Activated effector memory CD4-positive, alpha-beta T cell treated with Interleukin-2 at 50 U/mL for 16 hours (primary cell): ENCODE data around the gene ZNF385B.

Experiments
- DNase-seq: peaks from one replicate; pipeline ENCODE4 v3.0.0-alpha.2; 2020

ZNF385B gene

DNA sequence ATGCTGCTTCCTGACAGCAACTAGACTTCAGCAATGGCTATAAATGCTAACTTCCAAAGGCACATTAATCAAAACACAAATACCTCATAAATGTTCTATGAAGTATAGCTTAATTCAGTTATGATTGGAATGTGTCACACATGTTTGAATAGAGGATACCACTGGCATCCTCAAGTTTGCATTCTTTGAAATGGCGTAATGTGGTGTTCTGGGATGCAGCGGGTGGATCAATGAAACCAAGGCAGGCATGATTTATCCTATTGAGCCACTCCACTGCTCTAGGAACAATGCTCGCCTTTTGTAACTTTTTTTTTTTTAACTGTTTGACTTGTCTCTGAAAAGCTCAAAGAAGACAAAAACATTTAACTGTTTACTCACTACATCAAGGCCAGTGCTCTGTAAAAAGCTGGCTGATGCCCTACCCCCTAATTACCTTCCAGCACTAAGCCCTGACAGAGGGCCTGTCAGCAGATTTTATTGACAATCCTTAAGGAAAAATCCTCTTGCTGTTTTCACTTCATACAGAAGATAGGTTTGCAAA, 318.0 kb downstream of the ZNF385B start:
- DNase-seq: no peak

DNA sequence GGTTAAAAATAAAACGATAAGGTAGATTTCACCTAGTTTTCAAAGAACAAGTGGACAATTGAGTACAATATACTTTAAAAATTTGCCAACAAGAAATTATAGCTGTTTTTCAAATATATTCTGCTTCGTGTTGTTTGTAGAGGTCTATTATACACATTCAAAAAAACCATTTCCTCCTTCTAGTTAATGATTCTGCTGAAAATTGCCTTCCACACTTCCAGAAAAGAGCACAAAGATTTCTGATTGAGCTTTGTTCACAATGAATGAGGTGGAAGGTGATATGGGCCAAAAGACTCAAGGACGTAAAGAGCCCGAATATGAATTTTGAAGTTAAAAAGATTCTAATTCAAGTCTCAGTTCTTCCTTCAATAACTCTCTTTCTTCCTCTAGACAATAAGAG, 319.8 kb downstream of the ZNF385B start:
- DNase-seq: no peak

DNA sequence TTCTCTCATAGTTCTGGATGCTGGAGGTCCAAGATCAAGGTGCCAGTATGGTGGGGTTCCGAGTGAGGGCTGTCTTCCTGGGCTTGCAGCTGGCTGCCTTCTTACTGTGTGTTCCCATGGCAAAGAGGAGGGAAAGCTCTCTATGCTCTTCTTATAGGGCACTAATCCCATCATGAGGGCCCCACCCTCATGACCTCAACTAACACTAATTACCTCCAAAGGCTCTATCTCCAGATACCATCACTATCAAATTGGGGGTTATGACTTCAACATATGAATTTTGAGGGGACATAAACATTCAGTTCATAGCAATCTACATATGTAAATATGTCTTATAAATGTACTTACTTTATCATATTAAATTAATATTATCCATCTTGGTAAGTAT, 322.3 kb downstream of the ZNF385B start:
- DNase-seq: no peak

DNA sequence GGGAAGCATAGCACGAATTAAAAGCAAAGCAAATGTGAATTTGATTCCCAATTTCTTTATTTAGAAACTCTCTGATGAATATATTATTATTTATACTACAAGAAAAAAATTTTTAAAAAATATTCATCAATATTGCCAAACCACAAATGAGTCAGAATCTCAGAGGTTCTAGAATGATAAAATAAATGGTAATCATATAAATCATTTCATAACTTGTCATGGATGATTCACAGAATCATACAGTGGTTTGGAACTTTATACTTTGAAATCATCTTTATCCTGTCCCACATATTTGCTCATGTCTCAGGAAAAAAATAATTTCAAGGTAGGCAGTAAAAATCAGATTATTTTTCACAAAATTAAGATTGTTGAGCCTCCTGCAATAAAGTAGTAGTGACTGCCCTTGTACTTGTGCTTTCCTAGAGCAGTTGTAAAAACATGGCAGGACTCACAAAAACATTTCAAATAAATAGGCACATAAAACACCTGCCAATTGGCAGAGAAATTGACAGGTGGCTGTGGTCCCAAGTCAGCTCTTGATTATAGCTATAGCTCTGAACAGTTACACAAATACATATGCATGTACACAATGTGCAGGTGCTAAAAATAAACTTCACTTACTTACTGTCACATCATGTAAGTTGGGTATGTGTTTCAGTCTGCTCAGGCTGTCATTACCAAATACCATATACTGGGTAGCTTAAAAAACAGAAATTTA, 322.8 kb downstream of the ZNF385B start:
- no peak for DNase-seq

DNA sequence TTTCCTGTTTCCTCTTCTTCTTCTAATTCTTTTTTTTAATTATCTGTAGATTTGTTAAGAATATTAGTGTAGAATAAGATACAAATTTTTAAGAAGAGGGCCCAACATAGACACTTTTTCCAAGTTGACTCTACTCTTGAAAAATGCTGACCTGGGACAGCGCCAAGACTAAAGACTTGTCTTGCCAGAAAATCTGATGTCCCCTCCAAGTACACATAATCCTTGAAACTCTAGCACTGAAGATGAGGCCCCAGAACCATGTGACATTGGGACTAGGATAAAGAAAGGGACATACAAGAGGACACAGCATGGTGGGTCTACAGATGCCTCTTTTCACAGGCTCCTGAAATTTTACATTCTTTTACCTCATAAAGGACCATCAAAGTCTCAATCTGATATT, 325.2 kb downstream of the ZNF385B start:
- DNase-seq: no peak

DNA sequence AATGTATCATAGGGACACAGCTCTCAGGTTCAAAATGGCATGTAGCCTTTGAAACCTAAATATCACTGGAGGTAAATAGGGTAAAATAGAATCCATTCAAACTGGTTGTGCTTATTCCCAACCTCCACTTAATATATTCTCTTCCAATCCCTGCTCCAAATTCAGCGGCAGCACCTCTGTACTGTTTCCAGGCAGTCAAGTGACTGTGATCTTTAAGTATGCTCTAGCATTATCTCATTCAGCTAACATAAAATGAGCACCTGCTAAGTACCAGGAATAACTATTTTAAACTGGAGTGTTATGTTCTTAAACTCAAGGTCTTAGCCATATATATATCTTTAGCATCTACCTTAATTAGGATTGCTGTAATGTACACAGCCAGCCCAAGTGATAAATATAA, 327.5 kb downstream of the ZNF385B start:
- no peak for DNase-seq

DNA sequence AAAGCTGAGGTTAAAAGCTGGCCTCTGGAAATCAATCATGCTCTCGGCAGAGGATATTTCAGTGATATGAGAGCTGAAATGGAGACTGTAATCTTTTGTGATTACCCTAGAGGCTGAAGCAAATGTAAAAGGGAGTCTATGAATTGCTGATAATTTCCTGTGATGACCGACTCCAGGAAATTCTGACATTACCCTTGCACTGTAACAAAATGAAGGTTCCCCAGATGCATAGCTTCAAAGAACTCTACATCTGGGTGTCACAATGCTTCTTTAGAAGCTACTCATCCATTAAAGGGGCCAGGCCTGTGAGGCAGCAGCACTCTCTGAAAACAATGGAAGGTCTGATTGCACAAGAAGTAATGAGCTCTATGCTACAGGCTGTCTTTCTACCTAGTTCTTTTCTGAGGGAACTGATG, 328.5 kb downstream of the ZNF385B start:
- DNase-seq: no peak

DNA sequence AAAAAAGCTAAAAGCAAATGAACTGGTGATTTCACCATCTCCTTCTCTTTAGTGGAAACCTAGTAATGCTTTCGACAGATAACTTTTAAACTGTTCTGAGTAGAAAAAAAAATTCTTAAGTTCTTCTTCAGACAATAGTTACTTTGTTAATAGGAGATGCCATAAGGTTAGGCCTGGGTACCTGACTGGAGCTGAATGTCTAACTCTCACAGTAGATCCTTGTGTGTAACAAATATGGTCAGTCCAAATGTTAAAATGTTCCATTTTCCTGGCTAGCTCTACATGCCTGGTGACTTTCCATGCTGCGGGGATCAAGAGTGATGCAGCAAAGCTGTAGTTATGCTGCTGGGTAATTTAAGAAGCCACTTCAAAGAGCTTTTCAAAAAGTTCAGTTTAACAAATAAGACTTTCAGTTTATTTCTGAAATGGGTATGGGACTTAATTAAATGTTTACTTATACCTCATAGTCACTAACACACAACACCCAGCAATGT, 332.8 kb downstream of the ZNF385B start:
- DNase-seq: no peak

DNA sequence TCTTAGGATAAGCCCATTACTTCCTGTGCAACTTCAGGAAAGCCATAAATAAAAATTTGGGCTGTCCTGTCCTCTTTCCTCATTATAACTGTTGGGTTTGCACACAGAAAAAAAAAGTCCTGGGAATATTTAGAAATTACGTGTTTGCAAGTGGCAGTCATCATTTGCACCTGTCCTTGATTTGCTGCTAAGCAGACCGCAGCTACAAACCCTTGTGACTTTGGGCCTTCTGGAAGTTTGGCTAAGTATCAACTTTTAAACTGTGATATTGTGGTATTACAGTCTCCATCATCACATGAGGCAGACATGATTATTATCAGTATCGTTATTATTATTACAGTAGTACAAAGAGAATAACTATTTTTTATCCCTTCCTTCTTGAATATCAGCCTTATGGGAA, 336.1 kb downstream of the ZNF385B start:
- no peak for DNase-seq

DNA sequence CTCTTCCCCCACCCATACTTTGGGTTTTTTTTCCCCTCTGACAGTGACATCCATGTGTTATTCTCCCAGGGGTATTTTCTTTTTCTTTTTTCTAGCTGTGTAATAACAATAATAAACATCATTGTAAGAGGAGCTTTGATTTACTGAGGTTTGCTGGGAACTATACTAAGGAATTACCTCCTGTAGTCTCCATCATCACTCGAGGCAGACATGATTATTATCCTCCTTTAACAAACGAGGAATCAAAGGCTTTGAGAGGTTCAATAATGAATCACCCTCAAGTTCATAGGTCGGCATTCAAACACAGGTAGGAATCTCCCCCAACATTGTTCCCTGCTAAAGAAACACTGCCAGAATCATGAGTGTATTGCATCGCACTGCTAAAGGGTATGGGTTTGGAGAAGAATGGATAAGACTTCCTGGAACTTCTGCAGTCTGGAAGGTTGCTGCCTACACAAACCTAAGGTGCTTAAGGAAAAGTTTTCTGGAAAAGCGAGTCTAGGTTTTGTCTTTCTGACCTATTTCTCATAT, 336.5 kb downstream of the ZNF385B start:
- DNase-seq: no peak

DNA sequence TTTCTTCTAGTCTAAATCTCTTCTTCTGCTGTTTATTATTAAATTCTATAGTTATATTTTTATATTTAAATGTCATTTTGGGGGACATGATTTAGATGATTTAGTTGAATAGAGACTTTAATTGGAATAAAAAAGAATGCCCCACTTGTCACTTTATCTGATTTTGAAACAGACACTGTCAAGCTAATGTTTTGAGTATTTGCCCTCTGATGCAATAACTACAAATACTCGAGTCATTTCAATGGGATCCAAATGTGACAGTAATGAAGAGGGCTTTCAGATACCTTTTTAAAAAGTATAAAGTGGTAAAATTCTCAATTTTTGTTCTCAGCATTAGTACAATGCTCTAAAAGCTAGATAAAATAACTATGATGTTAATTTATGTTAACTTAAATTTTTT, 339.5 kb downstream of the ZNF385B start:
- DNase-seq: no peak

DNA sequence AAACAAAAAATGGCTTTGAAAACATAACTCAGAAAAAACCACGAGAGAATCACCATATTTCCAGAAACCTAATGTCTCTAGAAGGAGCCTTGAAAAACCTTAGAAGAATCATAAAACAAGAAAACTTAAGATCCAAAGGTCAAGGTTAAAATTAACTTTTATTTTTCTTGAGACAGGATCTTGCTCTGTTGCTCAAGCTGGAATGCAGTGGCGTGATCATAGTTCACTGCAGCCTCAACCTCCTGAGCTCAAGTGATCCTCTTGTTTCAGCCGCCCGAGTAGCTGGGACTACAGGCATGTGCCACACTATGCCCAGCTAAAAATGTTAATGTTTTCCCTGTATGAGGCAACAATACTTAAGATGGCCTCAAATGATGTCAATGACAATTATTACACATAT, 342.6 kb downstream of the ZNF385B start:
- DNase-seq: no peak

DNA sequence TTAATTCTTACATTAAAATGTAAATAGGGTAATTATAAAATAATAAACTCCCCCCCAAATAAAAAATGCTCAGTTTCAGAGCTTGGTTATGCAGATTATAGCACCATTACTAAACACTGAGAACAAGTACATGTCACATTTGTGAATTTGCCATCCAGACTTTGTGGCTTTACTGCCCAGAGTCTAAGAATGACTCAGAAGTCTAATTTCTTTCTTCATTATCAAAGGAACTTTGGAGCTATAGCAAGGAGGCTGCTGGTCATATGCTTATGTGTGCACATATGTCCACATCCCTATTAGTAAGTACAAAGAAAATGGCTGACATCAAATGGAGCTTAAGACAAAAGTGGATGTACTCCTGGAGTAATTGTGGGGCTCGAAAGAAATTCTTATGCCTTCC, 348.2 kb downstream of the ZNF385B start:
- DNase-seq: no peak

DNA sequence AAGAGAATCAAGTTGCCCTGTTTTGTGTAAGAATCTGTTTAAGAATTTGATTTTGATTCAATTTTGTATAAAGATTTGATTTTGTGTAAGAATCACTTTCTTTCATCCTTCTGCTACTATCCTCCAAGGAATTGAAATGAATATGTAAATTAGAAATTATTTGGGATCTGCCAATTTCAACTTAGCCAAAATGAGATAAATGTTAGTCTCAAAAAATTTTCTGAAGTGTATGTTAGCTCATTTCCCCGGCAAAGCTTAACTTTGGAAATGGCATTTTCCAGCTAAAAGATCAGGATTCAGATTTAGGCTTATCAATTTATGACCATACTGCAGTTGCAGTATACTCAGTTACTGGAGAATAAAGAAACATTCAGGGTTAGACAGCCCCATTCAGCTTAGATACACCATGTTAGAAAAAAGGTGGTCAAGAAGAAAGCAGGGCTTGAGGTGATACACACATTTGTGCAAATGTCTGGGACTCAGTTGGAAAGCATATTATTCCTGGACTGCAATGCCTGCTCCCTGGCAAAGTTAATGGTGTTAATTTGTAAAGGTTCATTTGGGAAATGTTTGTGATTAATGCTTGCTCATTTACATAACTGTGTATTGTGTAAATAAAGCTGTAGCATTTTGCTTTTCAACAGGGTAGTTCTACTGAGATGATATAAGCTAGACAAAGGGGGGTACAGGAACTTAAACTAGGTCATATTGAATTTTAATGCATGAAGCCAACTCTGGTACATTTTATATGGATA, 349.0 kb downstream of the ZNF385B start:
- DNase-seq: no peak

DNA sequence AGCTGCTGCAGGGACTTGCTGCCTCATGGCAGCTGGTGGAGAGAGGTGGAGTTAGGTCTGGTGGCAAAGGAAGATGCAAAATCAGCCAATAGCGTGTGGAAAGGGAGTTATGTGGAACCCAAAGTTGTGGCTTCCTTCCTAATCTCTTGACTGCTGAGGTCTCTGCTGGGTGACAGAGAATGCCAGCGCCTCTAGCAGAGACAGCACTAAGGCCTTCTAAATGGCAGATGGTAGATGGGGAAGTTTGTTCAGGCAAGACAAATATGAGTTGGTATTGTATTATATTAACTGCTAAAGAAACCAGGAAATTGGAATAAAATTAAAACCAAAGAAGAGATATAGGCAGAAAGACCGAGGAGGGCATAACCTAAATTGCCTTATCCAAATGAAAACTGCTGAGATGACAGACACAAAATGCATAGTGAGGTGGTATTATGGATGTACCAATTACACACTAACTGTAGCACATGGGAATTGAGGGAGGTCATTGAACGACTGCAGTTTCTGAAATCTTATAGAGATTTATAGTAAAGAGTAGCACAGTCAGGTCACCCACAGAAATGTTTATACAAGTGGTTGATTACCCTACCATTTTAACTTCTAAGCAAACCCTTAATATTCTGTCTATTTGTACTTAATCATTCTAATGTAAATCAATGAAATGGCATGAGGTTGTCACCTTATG, 350.2 kb downstream of the ZNF385B start:
- DNase-seq: no peak

DNA sequence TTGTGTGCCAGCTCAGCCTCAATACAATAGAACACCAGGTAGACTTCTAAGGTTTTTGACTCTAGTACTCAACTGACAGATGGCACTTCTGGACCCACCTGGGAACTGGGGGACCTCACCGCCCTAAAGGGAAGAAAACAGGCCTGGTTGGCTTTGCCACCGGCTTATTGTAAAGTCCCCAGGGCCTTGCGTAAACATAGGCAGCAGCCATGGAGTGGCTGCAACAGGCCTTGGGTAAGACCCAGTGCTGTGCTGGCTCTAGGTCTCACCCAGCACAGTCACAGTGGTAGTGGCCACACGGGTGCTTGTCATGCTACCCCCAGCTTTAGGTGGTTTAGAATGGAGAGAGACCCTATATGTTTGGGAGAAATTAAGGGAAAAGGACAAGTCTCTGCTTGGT, 366.1 kb downstream of the ZNF385B start:
- no peak for DNase-seq

DNA sequence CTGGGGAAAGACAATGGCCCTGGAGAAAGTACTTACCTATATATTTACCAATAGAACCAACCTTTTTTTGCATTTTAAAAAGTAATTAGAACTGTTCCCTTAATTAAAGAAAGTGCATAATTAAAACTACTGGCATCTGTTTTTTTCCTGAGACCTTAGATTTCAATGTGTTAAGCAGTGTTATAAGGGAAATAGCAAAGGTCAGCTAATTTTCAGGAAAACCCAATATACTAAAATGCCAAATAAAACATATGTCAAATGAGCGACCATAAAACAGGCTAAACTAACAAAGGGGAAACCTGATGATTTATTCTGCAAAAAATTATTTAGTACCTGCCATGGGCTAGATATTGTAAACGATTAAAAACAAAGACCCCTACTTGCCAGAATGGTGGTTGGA, 372.8 kb downstream of the ZNF385B start:
- no peak for DNase-seq

DNA sequence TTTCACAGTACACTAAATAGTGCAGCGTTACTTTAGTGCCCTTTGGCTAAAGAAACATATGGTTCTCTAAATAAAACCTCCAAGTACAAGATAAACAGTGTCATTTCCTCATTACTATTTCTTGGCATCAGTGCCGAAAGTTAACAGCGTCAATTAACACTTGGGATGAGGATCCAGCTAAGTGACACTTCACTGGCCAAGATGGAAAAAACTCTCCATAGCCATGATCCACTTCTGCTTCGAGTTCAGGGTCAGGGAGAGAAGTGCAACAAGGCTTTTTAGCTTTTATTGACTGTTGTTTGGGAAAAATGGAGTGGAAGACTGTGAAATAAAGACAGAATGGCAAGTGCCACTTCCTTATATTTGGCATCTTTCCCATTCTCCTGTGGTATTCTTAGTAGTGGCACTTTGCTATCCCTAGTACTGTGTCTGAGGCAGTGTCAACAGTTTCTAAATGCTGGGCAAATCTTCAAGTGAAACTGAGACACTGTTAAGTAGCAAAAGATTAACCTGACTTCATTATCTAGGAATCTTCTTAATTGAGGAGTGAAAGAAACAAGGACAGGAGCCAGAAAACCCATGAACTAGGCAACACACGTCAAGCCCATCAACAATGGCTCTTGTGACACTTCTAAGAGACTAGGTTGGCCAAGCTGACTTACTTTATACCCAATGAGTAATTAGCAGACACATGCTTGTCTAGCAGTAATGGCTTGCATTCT, 374.2 kb downstream of the ZNF385B start:
- no peak for DNase-seq

DNA sequence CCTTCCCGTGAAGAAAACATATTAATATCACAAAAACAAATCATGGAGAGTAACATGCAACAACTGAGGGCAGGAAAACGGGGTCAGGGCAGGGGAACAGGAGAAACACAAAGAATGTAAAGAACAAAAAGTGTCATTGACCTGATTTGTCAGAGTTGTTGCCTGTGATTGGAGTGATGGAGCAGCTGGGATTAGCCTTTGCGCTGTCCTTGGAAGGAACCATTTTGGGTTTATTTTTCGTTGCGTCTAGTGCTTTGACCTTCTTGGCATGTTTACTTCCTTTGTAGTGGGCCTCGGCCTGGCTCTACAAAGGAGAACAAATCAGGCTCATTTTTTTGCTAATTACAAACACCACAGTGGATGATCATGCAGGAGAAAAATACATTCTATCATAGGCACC, 378.3 kb downstream of the ZNF385B start:
- DNase-seq: no peak

DNA sequence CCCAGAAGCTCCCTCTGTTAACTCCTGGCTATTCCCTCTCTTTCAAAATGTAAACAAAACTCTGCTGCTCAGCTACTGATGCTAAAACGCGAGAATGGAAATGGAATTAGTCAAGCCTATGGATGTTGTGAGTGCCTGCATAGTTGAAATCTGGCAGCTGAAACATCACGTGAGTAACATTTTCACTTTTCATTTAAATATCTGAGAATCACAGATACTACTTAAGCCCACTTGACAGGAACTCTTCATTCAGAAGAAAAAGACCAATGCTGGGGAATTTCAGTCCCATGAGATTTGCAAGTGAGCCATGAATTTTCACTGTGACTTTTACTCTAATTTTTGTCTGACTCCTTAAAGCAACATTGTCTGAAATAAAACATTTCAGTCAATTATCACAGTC, 381.5 kb downstream of the ZNF385B start:
- DNase-seq: no peak

DNA sequence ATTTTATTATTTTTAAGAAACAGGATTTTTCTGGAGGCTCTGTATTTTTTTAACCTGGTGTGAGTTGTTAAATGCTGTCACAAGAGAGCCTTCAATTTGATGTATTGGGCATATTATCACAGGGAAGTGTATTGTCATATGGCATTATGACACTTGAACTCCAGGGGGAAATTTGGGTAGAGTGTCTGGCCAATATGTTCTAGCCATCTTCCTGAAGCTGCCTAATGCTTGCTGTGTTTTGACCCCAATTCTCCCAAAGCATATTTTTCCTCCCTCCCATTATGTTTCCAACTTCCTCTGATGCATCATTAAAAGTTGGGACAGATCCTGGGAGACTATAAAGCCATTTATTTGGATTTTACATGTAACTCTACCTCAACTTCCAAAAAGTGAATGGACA, 382.6 kb downstream of the ZNF385B start:
- no peak for DNase-seq

DNA sequence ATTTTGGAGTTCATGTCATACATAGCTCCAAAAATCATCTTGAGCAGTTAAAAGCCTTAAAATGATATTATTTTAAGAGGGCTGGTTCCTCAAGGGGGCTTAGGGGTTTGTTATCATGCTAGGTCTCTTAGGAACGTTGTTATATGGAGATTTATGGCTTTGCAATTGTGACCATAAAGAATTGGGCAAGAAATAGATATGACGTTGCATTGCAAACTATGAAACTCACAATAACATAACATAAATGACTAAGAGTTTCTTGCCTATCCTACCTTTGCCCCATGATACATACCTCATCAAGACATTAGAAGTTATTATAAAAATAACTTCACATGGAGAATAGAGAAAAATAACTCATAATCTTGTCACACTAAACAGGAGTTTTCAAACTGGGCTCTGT, 390.4 kb downstream of the ZNF385B start:
- DNase-seq: no peak

DNA sequence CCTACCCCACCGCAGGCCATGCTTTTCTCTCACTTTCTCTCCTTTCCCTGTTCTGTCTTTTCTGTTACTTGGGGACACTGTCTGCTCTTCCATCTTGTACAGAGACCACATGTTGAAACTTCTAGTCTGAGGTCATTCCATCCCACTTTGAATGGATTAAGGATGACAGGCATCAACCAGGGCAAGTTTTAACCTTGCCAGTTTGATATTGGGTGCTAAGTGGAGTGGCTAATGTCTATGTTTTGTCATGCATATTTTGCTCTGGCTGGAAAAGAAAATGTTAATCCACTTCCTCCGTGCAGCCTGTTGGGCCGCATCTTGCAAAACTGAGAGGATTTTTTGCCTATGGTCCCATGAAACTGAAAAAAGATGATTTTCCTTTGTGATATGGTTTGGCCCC, 391.3 kb downstream of the ZNF385B start:
- DNase-seq: no peak
